ENCODE data around the gene KCNG4.

- TF ChIP-seq CTCF (IDR thresholded peaks at IDR 0.05): no peak
- no peak for TF ChIP-seq POLR2AphosphoS5 (IDR thresholded peaks at IDR 0.05)
- no peak for TF ChIP-seq EP300 (IDR thresholded peaks at IDR 0.05)
These were observed 12.4 kb upstream of the KCNG4 start for GRCh38 chr16:84252184-84252583.
